Measurements from ENCODE around the gene ZBTB20. TPM values are rescaled to one million over a fixed set of nuclear protein-coding genes. Genes with fewer than 3 reads are reported as not detected.

Gene ZBTB20
- polyA plus RNA-seq, 3 donors = 1.3 to 3.2 (median 2.0) TPM

GRCh38 chr3:115085197-115085865, 61.8 kb downstream of the ZBTB20 start:
- Mint-ChIP-seq H3K36me3 (no peaks in the 10 kb centered on the region), H3K27ac (peak overlapping the region in 1 of 7 donors; percentile 21), H3K4me3 (no peak overlapping the region), H3K9me3 (no peaks in the 10 kb centered on the region), H3K27me3 (ENCODE audit: low read depth in 3 of 3) (no peaks in the 10 kb centered on the region), H3K4me1 (no peaks in the 10 kb centered on the region)
- DNase-seq = no peak
- no peak overlapping the region for H3K27ac ChIP-seq (ENCODE audit: low read depth in 1 of 2, low read length in 2 of 2)
- no peaks in the 10 kb centered on the region for H3K4me1 ChIP-seq (ENCODE audit: control insufficient read depth in 1 of 2, insufficient read depth in 2 of 2, low read length in 2 of 2)
- H4K20me1 ChIP-seq (ENCODE audit: insufficient read depth, low read length) = no peaks in the 10 kb centered on the region
- no peak overlapping the region for H3K9ac ChIP-seq (ENCODE audit: insufficient read depth, low read length, poor library complexity, severe bottlenecking)
- intact Hi-C loops (cut with micrococcal nuclease) = no loop called here
- no peak overlapping the region for H2AFZ ChIP-seq (ENCODE audit: insufficient read depth, low read depth, low read length, poor library complexity, severe bottlenecking)
- H3K27me3 ChIP-seq (ENCODE audit: control insufficient read depth in 2 of 2, insufficient read depth in 2 of 2, low read length in 2 of 2) = no peaks in the 10 kb centered on the region
- H3K4me2 ChIP-seq (replicated peaks; ENCODE audit: extremely low read depth, low read length, poor library complexity, severe bottlenecking) = no peak overlapping the region
- TF ChIP-seq, protein P1, sequence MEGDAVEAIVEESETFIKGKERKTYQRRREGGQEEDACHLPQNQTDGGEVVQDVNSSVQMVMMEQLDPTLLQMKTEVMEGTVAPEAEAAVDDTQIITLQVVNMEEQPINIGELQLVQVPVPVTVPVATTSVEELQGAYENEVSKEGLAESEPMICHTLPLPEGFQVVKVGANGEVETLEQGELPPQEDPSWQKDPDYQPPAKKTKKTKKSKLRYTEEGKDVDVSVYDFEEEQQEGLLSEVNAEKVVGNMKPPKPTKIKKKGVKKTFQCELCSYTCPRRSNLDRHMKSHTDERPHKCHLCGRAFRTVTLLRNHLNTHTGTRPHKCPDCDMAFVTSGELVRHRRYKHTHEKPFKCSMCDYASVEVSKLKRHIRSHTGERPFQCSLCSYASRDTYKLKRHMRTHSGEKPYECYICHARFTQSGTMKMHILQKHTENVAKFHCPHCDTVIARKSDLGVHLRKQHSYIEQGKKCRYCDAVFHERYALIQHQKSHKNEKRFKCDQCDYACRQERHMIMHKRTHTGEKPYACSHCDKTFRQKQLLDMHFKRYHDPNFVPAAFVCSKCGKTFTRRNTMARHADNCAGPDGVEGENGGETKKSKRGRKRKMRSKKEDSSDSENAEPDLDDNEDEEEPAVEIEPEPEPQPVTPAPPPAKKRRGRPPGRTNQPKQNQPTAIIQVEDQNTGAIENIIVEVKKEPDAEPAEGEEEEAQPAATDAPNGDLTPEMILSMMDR (IDR thresholded peaks at IDR 0.05) = no peak
- H3K4me3 ChIP-seq (replicated peaks in 1 of 3; ENCODE audit: low read depth in 2 of 3, low read length in 3 of 3) = no peak overlapping the region
- WGBS (ENCODE audit: insufficient coverage) = no CpG with 5 or more reads among the region's 2 CpGs
- H3K36me3 ChIP-seq (replicated peaks in 1 of 2; ENCODE audit: control insufficient read depth in 1 of 2, insufficient read depth in 2 of 2, low read length in 2 of 2) = no peaks in the 10 kb centered on the region
- H3K9me3 ChIP-seq (replicated peaks in 1 of 2; ENCODE audit: control insufficient read depth in 1 of 2, insufficient read depth in 1 of 2, low read length in 2 of 2) = no peaks in the 10 kb centered on the region
- H3K79me2 ChIP-seq (ENCODE audit: insufficient read depth, low read length) = no peaks in the 10 kb centered on the region

- no peaks in the 10 kb centered on the region for H3K9me3 ChIP-seq (replicated peaks in 1 of 2; ENCODE audit: control insufficient read depth in 1 of 2, insufficient read depth in 1 of 2, low read length in 2 of 2)
- no peaks in the 10 kb centered on the region for H3K36me3 ChIP-seq (replicated peaks in 1 of 2; ENCODE audit: control insufficient read depth in 1 of 2, insufficient read depth in 2 of 2, low read length in 2 of 2)
- Mint-ChIP-seq H3K27ac (no peak overlapping the region), H3K36me3 (no peaks in the 10 kb centered on the region), H3K9me3 (no peaks in the 10 kb centered on the region), H3K27me3 (ENCODE audit: low read depth in 3 of 3) (no peaks in the 10 kb centered on the region), H3K4me3 (no peak overlapping the region), H3K4me1 (no peaks in the 10 kb centered on the region)
- H3K4me3 ChIP-seq (replicated peaks in 1 of 3; ENCODE audit: low read depth in 2 of 3, low read length in 3 of 3) = no peak overlapping the region
- TF ChIP-seq, protein P1 (IDR thresholded peaks at IDR 0.05) = no peak
- no peak overlapping the region for H2AFZ ChIP-seq (ENCODE audit: insufficient read depth, low read depth, low read length, poor library complexity, severe bottlenecking)
- H3K9ac ChIP-seq (ENCODE audit: insufficient read depth, low read length, poor library complexity, severe bottlenecking) = no peak overlapping the region
- no peak for DNase-seq
- WGBS (ENCODE audit: insufficient coverage) = 81% methylated on average over 2 of the region's 4 CpGs
- H3K27ac ChIP-seq (ENCODE audit: low read depth in 1 of 2, low read length in 2 of 2) = no peak overlapping the region
- intact Hi-C loops (cut with micrococcal nuclease) = no loop called here
- H4K20me1 ChIP-seq (ENCODE audit: insufficient read depth, low read length) = no peaks in the 10 kb centered on the region
- H3K27me3 ChIP-seq (ENCODE audit: control insufficient read depth in 2 of 2, insufficient read depth in 2 of 2, low read length in 2 of 2) = no peaks in the 10 kb centered on the region
- H3K4me1 ChIP-seq (ENCODE audit: control insufficient read depth in 1 of 2, insufficient read depth in 2 of 2, low read length in 2 of 2) = no peaks in the 10 kb centered on the region
- no peak overlapping the region for H3K4me2 ChIP-seq (replicated peaks; ENCODE audit: extremely low read depth, low read length, poor library complexity, severe bottlenecking)
- H3K79me2 ChIP-seq (ENCODE audit: insufficient read depth, low read length) = no peaks in the 10 kb centered on the region
Observed at GRCh38 chr3:115084686-115085085, 62.4 kb downstream of the ZBTB20 start.

Data from CD14-positive monocyte (primary cell).